Measurements from ENCODE around the gene GDPD4.

GDPD4 gene

DNA sequence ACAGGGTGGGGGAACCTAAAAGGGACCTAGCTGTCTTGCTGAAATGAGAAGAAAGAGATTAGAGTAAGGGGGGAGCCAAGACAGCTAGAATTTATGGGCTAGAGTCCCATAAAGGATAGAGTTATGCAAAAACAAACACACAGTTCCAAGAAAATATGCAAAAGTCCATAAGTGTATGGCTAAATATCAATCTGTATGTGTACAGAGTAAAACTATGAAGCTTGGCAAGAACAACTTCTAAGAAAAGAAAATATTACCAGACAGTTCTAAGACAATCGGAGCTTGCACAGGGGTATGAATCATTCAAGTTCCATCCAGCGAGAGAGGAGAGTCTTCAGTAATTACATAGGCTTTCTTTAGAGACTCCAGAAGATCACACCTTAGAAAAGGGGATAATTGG is 41.8 kb downstream of the GDPD4 start:
- H3K27ac ChIP-seq, result no peak overlapping the region
- TF ChIP-seq, protein P1, sequence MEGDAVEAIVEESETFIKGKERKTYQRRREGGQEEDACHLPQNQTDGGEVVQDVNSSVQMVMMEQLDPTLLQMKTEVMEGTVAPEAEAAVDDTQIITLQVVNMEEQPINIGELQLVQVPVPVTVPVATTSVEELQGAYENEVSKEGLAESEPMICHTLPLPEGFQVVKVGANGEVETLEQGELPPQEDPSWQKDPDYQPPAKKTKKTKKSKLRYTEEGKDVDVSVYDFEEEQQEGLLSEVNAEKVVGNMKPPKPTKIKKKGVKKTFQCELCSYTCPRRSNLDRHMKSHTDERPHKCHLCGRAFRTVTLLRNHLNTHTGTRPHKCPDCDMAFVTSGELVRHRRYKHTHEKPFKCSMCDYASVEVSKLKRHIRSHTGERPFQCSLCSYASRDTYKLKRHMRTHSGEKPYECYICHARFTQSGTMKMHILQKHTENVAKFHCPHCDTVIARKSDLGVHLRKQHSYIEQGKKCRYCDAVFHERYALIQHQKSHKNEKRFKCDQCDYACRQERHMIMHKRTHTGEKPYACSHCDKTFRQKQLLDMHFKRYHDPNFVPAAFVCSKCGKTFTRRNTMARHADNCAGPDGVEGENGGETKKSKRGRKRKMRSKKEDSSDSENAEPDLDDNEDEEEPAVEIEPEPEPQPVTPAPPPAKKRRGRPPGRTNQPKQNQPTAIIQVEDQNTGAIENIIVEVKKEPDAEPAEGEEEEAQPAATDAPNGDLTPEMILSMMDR (conservative IDR thresholded peaks at IDR 0.05), result no peak

DNA sequence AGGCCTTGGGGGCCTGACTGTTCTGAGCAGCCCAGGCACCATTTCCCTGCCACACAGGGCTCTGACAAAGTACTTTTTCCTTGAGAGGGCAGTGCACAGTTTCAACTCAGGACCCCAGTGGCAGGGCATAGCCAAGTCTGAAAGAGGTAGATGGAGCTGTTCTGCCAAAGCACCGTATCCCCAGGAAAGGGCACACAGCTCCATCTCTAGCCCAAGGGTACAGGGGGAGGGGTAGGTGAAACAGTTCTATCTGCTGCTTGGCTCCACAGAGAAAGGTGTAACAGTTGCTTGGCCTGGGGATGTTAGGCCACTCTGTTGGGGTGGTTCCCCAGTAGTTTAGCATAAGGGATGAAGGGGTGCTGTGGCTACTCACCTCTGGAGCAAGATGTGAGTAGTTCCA is 47.8 kb downstream of the GDPD4 start:
- no peak overlapping the region for H3K27ac ChIP-seq
- TF ChIP-seq, protein P1 (conservative IDR thresholded peaks at IDR 0.05), result no peak

DNA sequence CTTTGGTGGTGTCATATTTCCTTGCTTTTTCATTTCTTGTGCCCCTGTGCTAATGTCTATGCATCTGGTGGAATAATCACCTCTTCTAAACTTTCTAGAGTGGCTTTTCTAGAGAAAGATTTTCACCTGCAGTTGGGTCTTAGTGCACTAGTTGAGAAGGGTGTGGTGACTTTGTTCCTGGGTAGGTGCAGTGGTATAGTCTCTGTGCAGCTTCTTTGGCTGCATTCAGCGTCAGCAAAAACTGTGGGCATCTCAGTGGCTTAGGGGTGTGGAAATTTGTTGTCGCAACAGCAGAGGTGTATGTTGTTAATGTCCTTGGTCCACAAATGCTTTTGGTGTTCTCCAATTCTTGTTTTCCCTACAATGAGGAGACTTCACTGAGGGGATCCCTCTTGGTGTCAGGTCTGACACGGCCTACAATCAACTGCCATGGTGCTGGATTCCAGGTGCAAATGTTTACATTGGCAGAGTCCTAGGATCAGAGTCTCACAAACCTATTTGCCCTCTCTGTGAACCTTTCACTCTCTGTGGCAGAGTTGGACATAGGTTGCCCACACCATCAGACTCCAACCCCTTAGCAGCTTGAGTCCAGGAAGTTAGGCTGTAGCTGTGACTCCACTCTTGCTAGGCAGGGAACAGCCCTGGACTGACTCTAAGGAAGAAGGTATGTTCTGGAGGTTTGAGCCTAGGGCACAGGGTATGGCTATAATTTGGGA is 48.8 kb downstream of the GDPD4 start:
- H3K27ac ChIP-seq, result no peak overlapping the region
- TF ChIP-seq, protein P1 (conservative IDR thresholded peaks at IDR 0.05), result no peak

DNA sequence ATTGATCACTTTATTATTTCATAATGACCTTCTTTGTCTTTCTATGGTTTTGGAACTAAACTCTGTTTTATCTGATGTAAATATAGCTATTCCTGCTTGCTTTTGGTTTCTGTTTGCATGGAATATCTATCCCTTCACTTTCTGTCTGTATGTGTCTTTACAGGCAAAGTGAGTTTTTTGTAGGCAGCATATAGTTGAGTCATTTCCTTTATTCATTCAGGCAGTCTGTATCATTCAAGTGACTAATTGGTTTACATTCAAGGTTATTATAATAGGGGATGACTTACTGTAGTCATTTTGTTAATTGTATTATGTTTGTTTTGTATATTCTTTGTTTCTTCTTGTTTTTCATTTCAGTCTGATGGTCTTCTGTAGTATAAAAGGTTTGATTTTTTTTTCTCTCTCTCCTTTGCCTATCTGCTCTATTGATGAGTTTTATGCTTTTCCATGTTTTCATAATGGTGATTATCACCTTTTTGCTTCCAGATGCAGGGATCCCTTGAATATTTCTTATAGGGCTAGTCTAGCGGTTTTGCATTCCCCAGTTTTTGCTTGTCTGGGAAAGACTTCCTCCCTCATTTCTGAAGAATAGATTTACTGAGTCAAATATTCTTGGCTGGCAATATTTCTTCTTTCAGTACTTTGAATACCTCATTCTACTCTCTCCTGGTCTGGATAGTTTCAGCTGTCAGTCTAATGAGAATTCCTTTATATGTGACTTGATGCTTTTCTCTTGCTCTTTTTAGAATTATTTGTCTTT is 50.4 kb downstream of the GDPD4 start:
- H3K27ac ChIP-seq, result no peak overlapping the region
- TF ChIP-seq, protein P1 (conservative IDR thresholded peaks at IDR 0.05), result no peak

DNA sequence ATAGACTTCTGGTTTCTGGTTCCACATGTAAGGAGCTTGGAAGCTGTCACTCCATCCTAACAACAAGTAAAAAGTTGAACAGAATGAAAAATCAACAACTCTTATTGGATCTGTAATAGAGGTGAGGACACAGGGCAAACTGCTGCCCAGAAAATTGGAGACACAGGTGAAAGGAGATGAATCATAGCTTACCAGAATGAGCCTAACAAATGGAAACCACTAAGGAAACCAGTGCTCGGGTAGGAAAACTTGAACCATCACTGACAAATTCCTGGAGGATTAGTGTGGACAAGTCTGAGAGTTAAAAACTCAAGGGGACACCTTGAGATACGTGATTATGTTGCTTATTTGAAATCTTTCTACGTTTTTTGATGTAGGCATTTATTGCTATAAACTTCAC is 52.1 kb downstream of the GDPD4 start:
- TF ChIP-seq, protein P1 (conservative IDR thresholded peaks at IDR 0.05), result no peak
- no peak overlapping the region for H3K27ac ChIP-seq

DNA sequence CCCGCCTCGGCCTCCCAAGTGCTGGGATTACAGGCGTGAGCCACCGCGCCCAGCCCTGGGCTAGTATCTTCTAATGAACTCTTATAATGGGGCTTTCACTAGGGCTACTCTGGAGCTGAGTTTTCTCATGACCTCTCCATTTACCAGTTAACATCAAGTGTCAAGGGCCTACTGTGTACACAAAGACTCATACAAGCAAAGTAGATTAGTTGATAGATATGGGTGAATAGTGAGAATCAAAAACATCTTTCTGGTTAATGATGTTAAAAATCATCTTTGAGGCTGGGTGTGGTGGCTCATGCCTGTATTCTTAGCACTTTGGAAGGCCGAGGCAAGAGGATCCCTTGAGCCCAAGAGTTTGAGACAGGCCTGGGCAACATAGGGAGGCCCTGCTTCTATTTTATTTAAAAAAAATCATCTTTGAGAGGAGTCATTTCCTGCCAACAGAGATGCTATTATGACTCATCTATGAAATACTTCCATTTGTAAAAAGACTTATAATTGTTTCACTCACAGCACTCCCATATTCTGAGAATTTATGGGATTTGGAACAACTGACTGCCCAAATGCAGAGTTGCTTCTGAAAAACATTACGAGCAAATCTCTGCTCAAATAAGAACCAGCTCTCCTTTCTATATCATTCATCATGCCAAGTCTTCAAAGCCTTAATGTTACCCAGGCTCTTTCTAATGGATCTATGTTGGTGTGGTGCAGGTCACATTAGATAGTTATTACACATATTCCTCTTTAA is 57.0 kb downstream of the GDPD4 start:
- TF ChIP-seq, protein P1 (conservative IDR thresholded peaks at IDR 0.05), result no peak
- H3K27ac ChIP-seq, result peak overlapping the region; percentile 74

DNA sequence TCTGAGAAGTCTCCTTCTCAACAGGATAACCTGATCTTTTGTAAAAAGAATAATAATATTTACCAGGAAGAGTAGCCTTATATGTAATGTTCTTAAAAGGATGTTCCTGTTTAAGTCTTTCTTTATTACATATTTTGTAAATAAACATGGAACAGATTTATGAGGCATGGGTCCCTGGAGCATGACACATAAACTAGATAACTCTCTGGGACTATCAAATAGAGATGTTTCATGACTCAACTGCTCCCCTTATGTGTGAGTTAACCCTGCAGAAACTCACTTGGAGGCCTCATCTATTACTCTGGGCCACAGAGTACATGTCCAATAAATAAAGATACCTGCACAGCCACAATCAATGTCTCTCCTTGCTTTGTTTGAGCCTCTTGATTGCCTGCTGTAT is 64.6 kb downstream of the GDPD4 start:
- H3K27ac ChIP-seq, result peak overlapping the region; percentile 79
- TF ChIP-seq, protein P1 (conservative IDR thresholded peaks at IDR 0.05), result no peak
